DLD1 (cell line): ENCODE measurements around the gene POTEG.
"Not testable (repeated sequence)": the region's sequence is repeated elsewhere in the genome, so short reads cannot be mapped to it uniquely, and the experiment has no call there.

Source experiments
- in situ Hi-C: cut with HindIII; loops from 2 replicates; pipeline ENCODE4 v1.10.0; 2017; ENCODE audit warnings: low sequenced_read_pairs

Gene POTEG

GRCh38 chr14:19434241-19434640, at the start of gene POTEG:
TSS of gene POTEG (minus strand) at chr14:19434341. CDS start at chr14:19434289, 52 bp downstream.
- in situ Hi-C loops: not testable (repeated sequence)

- in situ Hi-C loops: not testable (repeated sequence)
Measured at GRCh38 chr14:19482093-19482492, 48.0 kb upstream of the POTEG start.

- in situ Hi-C loops: not testable (repeated sequence)
Measured at GRCh38 chr14:19481421-19481820, 47.3 kb upstream of the POTEG start.

- in situ Hi-C loops: not testable (repeated sequence)
Measured at GRCh38 chr14:19480491-19480890, 46.4 kb upstream of the POTEG start.

- in situ Hi-C loops: not testable (repeated sequence)
Measured at GRCh38 chr14:19445761-19446160, 11.6 kb upstream of the POTEG start.

GRCh38 chr14:19439826-19440225, 5.7 kb upstream of the POTEG start:
- in situ Hi-C loops: not testable (repeated sequence)

GRCh38 chr14:19439219-19439618, 5.1 kb upstream of the POTEG start:
- in situ Hi-C loops: not testable (repeated sequence)

- in situ Hi-C loops: not testable (repeated sequence)
Measured at GRCh38 chr14:19437126-19437443, 2.9 kb upstream of the POTEG start.

- in situ Hi-C loops: not testable (repeated sequence)
Measured at GRCh38 chr14:19436311-19437125, 2.4 kb upstream of the POTEG start.

- in situ Hi-C loops: not testable (repeated sequence)
Measured at GRCh38 chr14:19435852-19436251, 1.7 kb upstream of the POTEG start.

- in situ Hi-C loops: not testable (repeated sequence)
Measured at GRCh38 chr14:19434891-19435290, 750 bp upstream of the POTEG start.

- in situ Hi-C loops: not testable (repeated sequence)
Measured at GRCh38 chr14:19433765-19434164, 376 bp downstream of the POTEG start.

GRCh38 chr14:19408519-19408918, 25.6 kb downstream of the POTEG start:
- in situ Hi-C loops: not testable (repeated sequence)

GRCh38 chr14:19402097-19402496, 32.0 kb downstream of the POTEG start:
- in situ Hi-C loops: not testable (repeated sequence)

GRCh38 chr14:19394727-19395126, 39.4 kb downstream of the POTEG start:
- in situ Hi-C loops: not testable (repeated sequence)

GRCh38 chr14:19390230-19390629, 43.9 kb downstream of the POTEG start:
- in situ Hi-C loops: not testable (repeated sequence)

- in situ Hi-C loops: not testable (repeated sequence)
Measured at GRCh38 chr14:19388741-19389140, 45.4 kb downstream of the POTEG start.

- in situ Hi-C loops: not testable (repeated sequence)
Measured at GRCh38 chr14:19386996-19387395, 47.1 kb downstream of the POTEG start.

GRCh38 chr14:19386309-19386708, 47.8 kb downstream of the POTEG start:
- in situ Hi-C loops: not testable (repeated sequence)

GRCh38 chr14:19384088-19384781, 49.9 kb downstream of the POTEG start:
- in situ Hi-C loops: not testable (repeated sequence)

- in situ Hi-C loops: not testable (repeated sequence)
Measured at GRCh38 chr14:19383008-19383584, 51.0 kb downstream of the POTEG start.

- in situ Hi-C loops: not testable (repeated sequence)
Measured at GRCh38 chr14:19380137-19380536, 54.0 kb downstream of the POTEG start.
